Measurements from ENCODE around the gene AFF3.

Gene AFF3

GRCh38 chr2:99852956-99853355 lies 289.4 kb downstream of the AFF3 start:
- TF ChIP-seq SIN3A (IDR thresholded peaks at IDR 0.05; ENCODE audit: borderline replicate concordance, insufficient read depth, low read length) (no peak), FOXP2 (optimal IDR thresholded peaks at IDR 0.05; ENCODE audit: borderline replicate concordance, extremely low read depth, extremely low read length, insufficient read depth) (no peak), POLR2AphosphoS5 (IDR thresholded peaks at IDR 0.05; ENCODE audit: low read depth, low read length) (no peak), TAF1 (IDR thresholded peaks at IDR 0.05; ENCODE audit: borderline replicate concordance, insufficient read depth, low read length) (no peak), REST (IDR thresholded peaks at IDR 0.05; ENCODE audit: insufficient read depth in 1 of 2, low read depth in 2 of 2, low read length in 2 of 2) (no peak)

GRCh38 chr2:99852376-99852934 lies 289.9 kb downstream of the AFF3 start:
- TF ChIP-seq SIN3A (IDR thresholded peaks at IDR 0.05; ENCODE audit: borderline replicate concordance, insufficient read depth, low read length) = no peak
- no peak for TF ChIP-seq POLR2AphosphoS5 (IDR thresholded peaks at IDR 0.05; ENCODE audit: low read depth, low read length)
- TF ChIP-seq TAF1 (IDR thresholded peaks at IDR 0.05; ENCODE audit: borderline replicate concordance, insufficient read depth, low read length) = no peak
- TF ChIP-seq REST (IDR thresholded peaks at IDR 0.05; ENCODE audit: insufficient read depth in 1 of 2, low read depth in 2 of 2, low read length in 2 of 2) = no peak
- no peak for TF ChIP-seq FOXP2 (optimal IDR thresholded peaks at IDR 0.05; ENCODE audit: borderline replicate concordance, extremely low read depth, extremely low read length, insufficient read depth)

- no peak for TF ChIP-seq TAF1 (IDR thresholded peaks at IDR 0.05; ENCODE audit: borderline replicate concordance, insufficient read depth, low read length)
These were observed 290.6 kb downstream of the AFF3 start for GRCh38 chr2:99851811-99852210.

GRCh38 chr2:99851089-99851488 lies 291.3 kb downstream of the AFF3 start:
- no peak for TF ChIP-seq TAF1 (IDR thresholded peaks at IDR 0.05; ENCODE audit: borderline replicate concordance, insufficient read depth, low read length)
- TF ChIP-seq FOXP2 (optimal IDR thresholded peaks at IDR 0.05; ENCODE audit: borderline replicate concordance, extremely low read depth, extremely low read length, insufficient read depth) = no peak
- TF ChIP-seq SIN3A (IDR thresholded peaks at IDR 0.05; ENCODE audit: borderline replicate concordance, insufficient read depth, low read length) = no peak
- TF ChIP-seq POLR2AphosphoS5 (IDR thresholded peaks at IDR 0.05; ENCODE audit: low read depth, low read length) = no peak
- no peak for TF ChIP-seq REST (IDR thresholded peaks at IDR 0.05; ENCODE audit: insufficient read depth in 1 of 2, low read depth in 2 of 2, low read length in 2 of 2)

GRCh38 chr2:99850084-99850710 lies 292.2 kb downstream of the AFF3 start:
- TF ChIP-seq SIN3A (IDR thresholded peaks at IDR 0.05; ENCODE audit: borderline replicate concordance, insufficient read depth, low read length) (no peak), POLR2AphosphoS5 (IDR thresholded peaks at IDR 0.05; ENCODE audit: low read depth, low read length) (no peak), FOXP2 (optimal IDR thresholded peaks at IDR 0.05; ENCODE audit: borderline replicate concordance, extremely low read depth, extremely low read length, insufficient read depth) (no peak), TAF1 (IDR thresholded peaks at IDR 0.05; ENCODE audit: borderline replicate concordance, insufficient read depth, low read length) (no peak), REST (IDR thresholded peaks at IDR 0.05; ENCODE audit: insufficient read depth in 1 of 2, low read depth in 2 of 2, low read length in 2 of 2) (no peak)

All from PFSK-1 (cell line).